Measurements from ENCODE around the gene MEG3. TPM values are rescaled to one million over a fixed set of nuclear protein-coding genes. Genes with fewer than 3 reads are reported as not detected.

MEG3 gene
- total RNA-seq, 1 experiment from 2014 or later: 62.4 TPM

- DNase-seq (ENCODE audit: low read depth, low spot score) (no peak), ATAC-seq (no peak)
- Histone ChIP-seq H3K36me3 (ENCODE audit: control insufficient read depth, insufficient read depth, low read length) (no peaks in the 10 kb centered on the region), H3K4me1 (ENCODE audit: control insufficient read depth, insufficient read depth, low read length) (no peaks in the 10 kb centered on the region), H3K4me3 (ENCODE audit: low read depth in 2 of 2, low read length in 2 of 2) (no peak overlapping the region), H3K27ac (ENCODE audit: low read length) (no peak overlapping the region), H3K9me3 (ENCODE audit: control insufficient read depth, insufficient read depth, low read depth, low read length) (no peaks in the 10 kb centered on the region), H3K27me3 (ENCODE audit: control insufficient read depth, insufficient read depth, low read length) (no peaks in the 10 kb centered on the region)
- TF ChIP-seq REST (IDR thresholded peaks at IDR 0.05; ENCODE audit: insufficient read depth in 1 of 2, low read depth in 2 of 2, low read length in 1 of 2): no peak
- TF ChIP-seq SIN3A (IDR thresholded peaks at IDR 0.05; ENCODE audit: borderline replicate concordance, insufficient read depth, low read depth, low read length): no peak
- no peak for TF ChIP-seq TCF7L2 (IDR thresholded peaks at IDR 0.05; ENCODE audit: low read depth, low read length)
- TF ChIP-seq CTCF (IDR thresholded peaks at IDR 0.05): no peak
- no peak for TF ChIP-seq POLR2AphosphoS5 (IDR thresholded peaks at IDR 0.05; ENCODE audit: low read depth, low read length)
- ChIA-PET CTCF (no interaction called here), POLR2A (no interaction called here)
- BruUV-seq (replicated peaks): no TSS peak
- intact Hi-C loops (cut with micrococcal nuclease; ENCODE audit: unreplicated experiment): no loop called here
- in situ Hi-C loops (cut with HindIII; ENCODE audit: low pct_unique_long_range_greater_than_20kb, low sequenced_read_pairs): no loop called here
Measured at GRCh38 chr14:100864206-100864605, 38.3 kb downstream of the MEG3 start.

DNA sequence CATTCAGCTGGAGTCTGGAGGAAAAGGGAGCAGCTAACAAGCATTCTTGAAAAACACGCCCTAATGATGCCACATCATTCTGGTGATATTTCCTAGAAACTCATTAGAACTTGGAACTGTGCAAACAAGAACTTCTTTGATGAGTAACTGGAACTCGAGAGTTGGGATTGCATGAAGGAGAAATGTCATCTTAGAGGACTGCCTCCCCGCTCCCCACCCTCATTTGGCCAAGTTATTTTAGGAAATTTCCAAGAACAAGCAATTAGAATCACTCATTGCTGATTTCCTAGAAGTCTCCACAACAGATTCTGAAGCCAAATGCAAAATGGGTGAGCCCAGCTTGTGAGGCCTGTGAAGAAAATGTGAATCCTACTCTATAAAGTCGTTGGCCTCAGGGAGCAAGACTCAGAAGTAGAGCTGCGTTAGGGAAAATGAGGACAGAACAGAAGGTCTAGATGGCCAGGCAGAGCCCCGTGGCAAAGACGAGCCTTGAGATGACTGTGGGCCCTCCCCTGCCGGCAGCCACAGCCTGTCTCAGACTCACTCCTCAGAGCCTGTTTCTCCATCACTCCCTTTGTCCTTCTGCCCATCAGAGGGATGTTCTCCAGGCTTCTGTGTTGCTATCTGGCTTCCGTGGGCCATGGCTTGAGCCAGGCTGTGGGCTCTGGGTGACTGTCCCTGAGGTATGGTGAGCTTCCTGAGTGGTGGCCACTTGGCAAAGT lies 39.2 kb downstream of the MEG3 start:
- Histone ChIP-seq H3K27ac (ENCODE audit: low read length) (no peak overlapping the region), H3K4me3 (ENCODE audit: low read depth in 2 of 2, low read length in 2 of 2) (no peak overlapping the region), H3K27me3 (ENCODE audit: control insufficient read depth, insufficient read depth, low read length) (no peaks in the 10 kb centered on the region), H3K9me3 (ENCODE audit: control insufficient read depth, insufficient read depth, low read depth, low read length) (no peaks in the 10 kb centered on the region), H3K4me1 (ENCODE audit: control insufficient read depth, insufficient read depth, low read length) (no peaks in the 10 kb centered on the region), H3K36me3 (ENCODE audit: control insufficient read depth, insufficient read depth, low read length) (no peaks in the 10 kb centered on the region)
- ATAC-seq: no peak
- ChIA-PET CTCF (no interaction called here), POLR2A (no interaction called here)
- in situ Hi-C loops (cut with HindIII; ENCODE audit: low pct_unique_long_range_greater_than_20kb, low sequenced_read_pairs): no loop called here
- no peak for TF ChIP-seq REST (IDR thresholded peaks at IDR 0.05; ENCODE audit: insufficient read depth in 1 of 2, low read depth in 2 of 2, low read length in 1 of 2)
- no peak for TF ChIP-seq CTCF (IDR thresholded peaks at IDR 0.05)
- TF ChIP-seq TCF7L2 (IDR thresholded peaks at IDR 0.05; ENCODE audit: low read depth, low read length): no peak
- no peak for TF ChIP-seq POLR2AphosphoS5 (IDR thresholded peaks at IDR 0.05; ENCODE audit: low read depth, low read length)
- TF ChIP-seq SIN3A (IDR thresholded peaks at IDR 0.05; ENCODE audit: borderline replicate concordance, insufficient read depth, low read depth, low read length): no peak
- intact Hi-C loops (cut with micrococcal nuclease; ENCODE audit: unreplicated experiment): no loop called here
- no TSS peak for BruUV-seq (replicated peaks)
- no peak for DNase-seq (ENCODE audit: low read depth, low spot score)

All from Panc1 (cell line).